GM21723 (cell line): Measurements from ENCODE around the gene FUT8.

ENCODE experiments used
- ATAC-seq: cut with Tn5 transposase; IDR thresholded peaks from one replicate; pipeline ENCODE4 v1.9.1; 2021; ENCODE audit warnings: mild to moderate bottlenecking, moderate library complexity; ENCODE audit not compliant: unreplicated experiment

The FUT8 gene

DNA sequence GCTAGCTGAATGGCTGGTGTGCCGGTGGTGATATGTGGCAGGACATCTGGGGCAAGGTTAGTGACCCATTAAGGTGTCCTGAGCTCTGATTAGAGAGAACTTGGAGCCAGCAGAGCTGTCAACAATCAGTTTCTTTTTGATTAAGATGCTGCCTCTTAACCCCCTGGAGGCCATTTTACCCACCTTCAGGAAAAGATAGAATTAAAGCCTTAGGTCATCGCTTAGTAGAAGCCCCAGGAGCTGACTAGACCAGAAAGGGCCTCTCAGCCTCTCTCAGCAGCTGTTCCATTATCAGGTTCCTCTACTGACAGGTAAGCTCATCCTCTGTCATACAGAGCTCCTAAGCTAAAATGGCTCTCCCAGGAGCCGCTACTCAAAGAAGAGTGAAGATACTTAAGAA is 339.0 kb downstream of the FUT8 start:
- ATAC-seq, result no peak

- ATAC-seq, result no peak
Measured at GRCh38 chr14:65753061-65753460, 340.5 kb downstream of the FUT8 start.

GRCh38 chr14:65755331-65755730 is 342.8 kb downstream of the FUT8 start:
- ATAC-seq, result no peak

GRCh38 chr14:65756880-65757279 is 344.4 kb downstream of the FUT8 start:
- ATAC-seq, result no peak

DNA sequence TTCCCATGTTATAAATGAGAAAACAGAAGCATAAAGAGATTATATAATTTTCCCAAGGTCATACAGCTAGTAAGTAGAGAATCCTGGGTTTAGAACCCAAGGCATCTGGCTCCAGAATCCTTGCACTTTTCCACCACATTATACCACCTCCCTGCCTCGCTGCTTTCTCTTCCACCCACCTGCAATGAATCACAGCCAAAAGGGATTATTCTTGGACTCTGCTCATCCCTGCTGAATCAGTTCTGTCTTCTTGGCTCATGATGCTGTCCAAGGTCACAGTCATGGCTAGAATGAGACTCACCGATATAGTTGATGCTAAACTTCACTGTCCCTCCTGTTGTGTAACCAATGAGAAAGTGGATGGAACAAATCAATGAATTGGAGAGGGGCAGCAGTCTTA is 356.6 kb downstream of the FUT8 start:
- no peak for ATAC-seq

GRCh38 chr14:65770681-65771080 is 358.2 kb downstream of the FUT8 start:
- no peak for ATAC-seq

DNA sequence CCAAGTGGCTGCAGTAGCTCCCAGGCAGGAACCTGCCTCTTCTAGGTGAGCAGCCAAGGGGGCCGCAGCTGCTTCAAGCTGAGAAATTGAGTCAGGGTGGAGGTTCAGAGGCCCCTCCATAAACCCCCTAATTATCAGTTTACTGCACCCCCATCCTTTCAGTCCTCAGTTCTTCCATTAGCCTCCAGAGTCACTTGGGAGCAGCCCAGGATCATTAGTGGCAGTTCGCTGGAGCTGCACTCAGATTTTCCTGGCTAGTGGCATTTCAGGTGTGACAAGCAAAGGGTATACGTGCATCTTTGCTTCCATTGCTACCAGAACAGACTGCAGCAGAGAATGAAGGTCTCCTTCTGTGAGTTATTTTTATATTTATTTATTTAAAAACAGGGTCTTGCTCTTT is 358.7 kb downstream of the FUT8 start:
- no peak for ATAC-seq

DNA sequence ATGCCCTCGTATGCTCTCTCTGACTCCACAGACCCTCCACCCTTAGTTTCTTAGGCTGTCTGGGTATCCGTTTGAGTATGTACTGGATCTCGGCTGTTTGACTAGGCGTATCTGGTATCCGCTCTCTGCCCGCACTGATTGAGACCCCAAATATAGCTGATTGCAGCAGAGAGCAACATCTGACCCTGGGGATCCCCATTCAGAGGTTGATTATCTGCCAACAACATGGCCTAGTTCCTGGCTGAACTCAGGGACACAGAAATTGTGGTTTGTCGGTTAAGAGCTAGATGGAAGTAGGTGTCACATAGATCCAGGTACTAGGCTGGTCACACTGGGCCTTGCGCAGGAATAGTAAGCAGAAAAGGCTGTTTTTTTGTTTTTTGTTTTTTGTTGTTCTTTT is 359.9 kb downstream of the FUT8 start:
- no peak for ATAC-seq

- no peak for ATAC-seq
Measured at GRCh38 chr14:65772921-65773574, 360.5 kb downstream of the FUT8 start.

GRCh38 chr14:65774041-65774440 is 361.5 kb downstream of the FUT8 start:
- no peak for ATAC-seq

- ATAC-seq, result no peak
Measured at GRCh38 chr14:65776193-65776852, 363.8 kb downstream of the FUT8 start.

DNA sequence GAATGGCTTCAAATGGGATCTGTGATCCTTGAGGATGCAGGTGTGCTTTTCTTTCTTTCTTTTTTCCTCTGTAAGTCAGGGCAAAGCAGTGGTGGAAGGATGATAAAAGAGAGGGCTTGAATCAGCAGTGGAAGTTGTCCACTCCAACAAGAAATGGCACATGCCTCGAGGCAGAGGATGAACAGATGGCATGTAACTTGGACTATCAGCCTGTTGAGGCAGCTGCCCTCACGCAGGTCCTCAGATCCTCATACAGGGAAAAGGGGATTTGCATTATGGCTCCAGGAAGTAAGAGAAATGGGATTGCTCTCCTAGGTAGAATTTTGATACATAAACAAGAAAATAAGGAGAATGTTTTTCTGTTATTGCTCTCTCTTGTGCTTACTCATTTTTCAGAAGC is 368.0 kb downstream of the FUT8 start:
- no peak for ATAC-seq

DNA sequence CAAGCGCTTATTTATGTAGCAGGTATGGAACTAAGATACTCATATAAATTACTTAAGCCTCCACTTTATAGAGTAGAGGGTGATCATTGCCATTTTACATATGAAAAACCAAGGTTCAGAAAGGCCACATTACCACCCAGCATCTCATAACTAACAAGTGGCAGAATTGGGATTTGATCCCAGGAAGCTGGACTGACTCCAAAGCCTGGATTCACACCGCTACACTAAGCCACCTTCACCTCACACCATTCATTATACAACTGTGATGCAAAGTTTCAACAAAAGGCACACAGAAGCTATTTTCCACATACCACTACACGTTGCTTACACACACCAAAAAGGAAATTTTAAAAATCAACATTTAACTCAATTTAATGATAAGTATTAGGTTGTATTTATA is 370.6 kb downstream of the FUT8 start:
- no peak for ATAC-seq

DNA sequence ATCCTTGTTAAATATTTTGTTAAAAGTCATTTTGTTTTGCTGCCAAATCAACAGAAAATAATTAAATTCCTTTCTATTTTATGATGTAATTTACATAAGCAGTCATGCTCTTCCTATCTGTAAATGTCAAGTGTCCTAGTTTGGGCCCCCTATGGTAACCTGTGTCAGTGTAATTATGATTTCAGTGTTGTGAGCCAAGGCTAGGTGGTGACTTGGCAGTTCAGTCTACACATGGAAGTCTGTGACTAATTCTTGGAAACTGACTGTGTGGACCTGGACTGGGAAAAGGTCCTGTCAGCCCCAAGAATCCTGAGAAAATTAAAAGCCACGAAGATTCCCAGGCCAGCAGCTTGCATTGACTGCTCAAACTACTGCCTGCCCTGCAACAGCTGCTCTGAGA is 371.0 kb downstream of the FUT8 start:
- no peak for ATAC-seq

- ATAC-seq, result no peak
Measured at GRCh38 chr14:65784574-65784973, 372.0 kb downstream of the FUT8 start.

- no peak for ATAC-seq
Measured at GRCh38 chr14:65787461-65787860, 374.9 kb downstream of the FUT8 start.

GRCh38 chr14:65788876-65789275 is 376.3 kb downstream of the FUT8 start:
- no peak for ATAC-seq

DNA sequence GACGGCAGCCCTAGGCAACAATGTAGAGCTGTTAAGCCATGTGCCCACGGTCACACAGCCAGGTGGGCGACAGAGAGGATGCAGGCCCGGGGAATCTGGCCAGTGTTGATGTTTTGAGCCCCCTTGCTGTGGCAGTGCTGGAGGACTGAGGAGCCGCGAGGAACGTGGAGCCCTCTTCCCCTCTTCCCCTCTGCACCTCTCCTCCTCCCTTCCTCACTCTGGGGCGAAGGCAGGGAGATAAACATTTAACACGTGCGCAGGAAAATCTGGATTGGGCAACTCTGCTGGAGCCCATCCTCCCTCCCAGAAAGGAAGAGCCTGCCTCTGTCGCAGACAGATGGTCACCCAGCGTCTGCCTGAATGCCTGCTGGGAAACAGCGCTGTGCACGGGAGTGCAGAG is 376.8 kb downstream of the FUT8 start:
- ATAC-seq, result no peak

DNA sequence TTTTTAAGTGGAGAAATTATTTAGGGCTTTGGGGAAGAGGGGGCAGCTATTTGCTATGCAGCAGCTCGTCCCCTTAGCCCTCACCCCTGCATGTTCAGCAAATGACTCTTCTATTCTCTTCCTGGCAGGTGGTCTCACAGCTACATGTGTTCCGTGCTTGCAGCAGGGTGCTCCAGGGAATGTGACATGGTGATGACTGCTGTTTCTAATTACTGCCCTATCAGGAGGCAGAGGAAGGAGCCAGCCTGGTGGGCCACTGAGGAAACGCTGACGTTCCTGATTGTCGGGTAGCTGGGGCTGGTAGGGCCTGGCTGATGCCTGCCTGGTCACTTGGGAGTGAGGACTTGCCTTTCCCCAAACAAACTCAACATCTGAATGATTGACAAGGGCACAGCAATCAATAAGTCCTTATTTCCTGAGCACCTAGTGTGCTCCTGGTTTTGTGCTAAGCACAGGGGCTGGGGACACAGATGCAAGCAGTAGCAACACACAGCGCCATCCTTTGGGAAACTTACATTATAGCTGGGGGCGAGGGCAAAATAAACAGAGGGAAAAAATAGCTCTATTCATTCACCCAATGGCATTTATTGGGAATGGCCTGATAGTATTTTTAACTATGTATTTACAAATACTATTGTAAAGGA is 377.8 kb downstream of the FUT8 start:
- ATAC-seq, result no peak

DNA sequence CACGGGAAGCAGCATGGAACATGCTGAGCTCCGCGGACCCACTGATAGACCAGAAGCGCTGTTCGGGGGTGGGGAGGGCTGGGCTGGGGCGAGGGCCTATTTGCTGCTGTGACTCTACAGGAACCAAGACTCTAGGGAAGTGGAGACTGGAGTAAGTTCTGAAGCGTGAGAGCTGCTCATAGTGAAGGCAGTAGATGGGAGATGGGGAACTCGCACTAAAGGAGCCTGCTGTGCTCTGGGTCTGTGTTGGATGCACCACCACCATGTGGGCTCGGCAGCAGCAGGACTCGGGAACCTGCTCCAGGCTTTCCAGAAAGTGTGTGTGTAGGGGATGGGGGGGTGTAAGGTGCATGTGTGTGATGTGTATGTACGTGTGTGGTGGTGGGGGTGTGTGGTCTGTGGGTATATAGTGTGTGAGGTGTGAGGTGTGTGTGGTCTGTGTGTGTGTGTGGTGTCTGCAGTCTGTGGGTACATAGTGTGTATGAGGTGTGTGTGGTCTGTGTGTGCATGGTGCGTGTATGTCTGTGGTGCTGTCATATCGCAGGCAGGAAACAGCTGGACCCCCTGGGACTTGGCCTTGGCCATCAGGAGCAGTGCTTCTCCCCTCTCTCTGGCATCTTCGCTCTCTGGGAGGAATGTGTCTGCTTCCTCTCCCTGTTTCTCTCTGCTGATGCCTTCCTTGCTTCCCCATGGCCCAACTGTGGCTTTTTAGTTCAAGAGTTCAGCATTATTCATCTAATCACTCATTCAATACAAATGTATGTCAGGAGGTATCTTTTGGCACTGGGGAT is 378.9 kb downstream of the FUT8 start:
- ATAC-seq, result no peak

- ATAC-seq, result no peak
Measured at GRCh38 chr14:65792208-65792905, 379.8 kb downstream of the FUT8 start.
